HEK293T (cell line): ENCODE data around the gene SORBS1.

Source experiments
- CTCF ChIA-PET: fragments of 350-600 bp; formaldehyde crosslinking; extraction: SDS; loops from one replicate; lab custom pipeline; 2021; ENCODE audit warnings: antibody characterized with exemption, inconsistent platforms; lab: Yijun Ruan, JAX
- POLR2A ChIA-PET: fragments of 350-600 bp; formaldehyde crosslinking; extraction: SDS; loops from one replicate; lab custom pipeline; 2020; ENCODE audit warnings: antibody characterized with exemption, inconsistent platforms; lab: Yijun Ruan, JAX
- DNase-seq: peaks from one replicate; pipeline ENCODE4 v3.0.0; 2012; ENCODE audit warnings: mixed read lengths; ENCODE audit errors: extremely low spot score
- ARNT ChIP-seq: fragments of 450-650 bp; IDR thresholded peaks from 2 replicates; pipeline ENCODE4 v1.6.1; 2017; ENCODE audit warnings: mild to moderate bottlenecking
- BHLHE40 ChIP-seq: fragments of 450-650 bp; IDR thresholded peaks from 2 replicates; pipeline ENCODE4 v1.6.1; 2016; ENCODE audit warnings: mild to moderate bottlenecking, moderate library complexity, borderline replicate concordance
- CTBP1 ChIP-seq: fragments of 450-650 bp; IDR thresholded peaks from 2 replicates; pipeline ENCODE4 v1.6.1; 2016; ENCODE audit warnings: borderline replicate concordance
- ELF4 ChIP-seq: fragments of 450-650 bp; IDR thresholded peaks from 2 replicates; pipeline ENCODE4 v1.6.1; 2017; ENCODE audit warnings: antibody characterized with exemption
- FOXA1 ChIP-seq: fragments of 450-650 bp; IDR thresholded peaks from 2 replicates; pipeline ENCODE4 v1.6.1; 2016; ENCODE audit warnings: mild to moderate bottlenecking
- FOXK2 ChIP-seq: fragments of 450-650 bp; IDR thresholded peaks from 2 replicates; pipeline ENCODE4 v1.6.1; 2016; ENCODE audit warnings: mild to moderate bottlenecking
- FOXM1 ChIP-seq: fragments of 450-650 bp; IDR thresholded peaks from 2 replicates; pipeline ENCODE4 v1.6.1; 2017; ENCODE audit warnings: mild to moderate bottlenecking, borderline replicate concordance
- HDGF ChIP-seq: fragments of 450-650 bp; IDR thresholded peaks from 2 replicates; pipeline ENCODE4 v1.6.1; 2017; ENCODE audit warnings: antibody characterized with exemption, borderline replicate concordance
- L3MBTL2 ChIP-seq: fragments of 450-650 bp; conservative IDR thresholded peaks from 2 replicates; pipeline ENCODE4 v1.6.1; 2016; ENCODE audit warnings: mild to moderate bottlenecking
- LEF1 ChIP-seq: fragments of 450-650 bp; IDR thresholded peaks from 2 replicates; pipeline ENCODE4 v1.6.1; 2017; ENCODE audit warnings: mild to moderate bottlenecking, borderline replicate concordance
- NFRKB ChIP-seq: fragments of 450-650 bp; IDR thresholded peaks from 2 replicates; pipeline ENCODE4 v1.6.1; 2016; ENCODE audit warnings: mild to moderate bottlenecking, moderate library complexity
- SP1 ChIP-seq: fragments of 450-650 bp; IDR thresholded peaks from 2 replicates; pipeline ENCODE4 v1.6.1; 2017
- SUZ12 ChIP-seq: fragments of 450-650 bp; IDR thresholded peaks from 2 replicates; pipeline ENCODE4 v1.6.1; 2016; ENCODE audit warnings: mild to moderate bottlenecking
- TARDBP ChIP-seq: fragments of 450-650 bp; IDR thresholded peaks from 2 replicates; pipeline ENCODE4 v1.6.1; 2016
- ZNF384 ChIP-seq: fragments of 450-650 bp; IDR thresholded peaks from 2 replicates; pipeline ENCODE4 v1.6.1; 2016
- TF ChIP-seq, protein P1 (sequence below): fragments of 450-650 bp; IDR thresholded peaks from 2 replicates; pipeline ENCODE4 v1.6.1; 2016

The SORBS1 gene

DNA sequence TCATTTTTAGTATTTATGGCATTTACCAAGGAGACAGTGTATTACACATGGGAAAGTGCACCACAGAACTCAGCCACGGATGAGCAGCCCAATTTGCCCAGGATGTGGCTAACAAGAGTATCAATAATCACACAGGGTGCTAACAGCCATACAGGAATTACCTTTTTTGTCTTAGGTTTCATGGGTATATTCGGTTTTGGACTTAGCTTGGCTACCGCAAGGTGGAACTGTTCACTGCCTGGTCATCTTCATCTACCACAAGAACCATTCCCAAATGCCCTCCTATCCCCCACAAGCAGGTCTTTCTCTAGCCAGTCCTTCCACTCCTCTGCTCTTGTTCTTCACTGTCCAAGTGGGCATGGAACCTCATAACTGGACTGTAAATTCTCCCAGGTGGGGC is 276.4 kb downstream of the SORBS1 start:
- POLR2A ChIA-PET, result no interaction called here
- no peak for DNase-seq
- TF ChIP-seq BHLHE40 (no peak), FOXA1 (no peak), ZNF384 (no peak), SP1 (no peak), SUZ12 (no peak), TARDBP (no peak), LEF1 (no peak), NFRKB (no peak)
- TF ChIP-seq, protein P1, sequence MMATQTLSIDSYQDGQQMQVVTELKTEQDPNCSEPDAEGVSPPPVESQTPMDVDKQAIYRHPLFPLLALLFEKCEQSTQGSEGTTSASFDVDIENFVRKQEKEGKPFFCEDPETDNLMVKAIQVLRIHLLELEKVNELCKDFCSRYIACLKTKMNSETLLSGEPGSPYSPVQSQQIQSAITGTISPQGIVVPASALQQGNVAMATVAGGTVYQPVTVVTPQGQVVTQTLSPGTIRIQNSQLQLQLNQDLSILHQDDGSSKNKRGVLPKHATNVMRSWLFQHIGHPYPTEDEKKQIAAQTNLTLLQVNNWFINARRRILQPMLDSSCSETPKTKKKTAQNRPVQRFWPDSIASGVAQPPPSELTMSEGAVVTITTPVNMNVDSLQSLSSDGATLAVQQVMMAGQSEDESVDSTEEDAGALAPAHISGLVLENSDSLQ, result no peak
- CTCF ChIA-PET, result no interaction called here

DNA sequence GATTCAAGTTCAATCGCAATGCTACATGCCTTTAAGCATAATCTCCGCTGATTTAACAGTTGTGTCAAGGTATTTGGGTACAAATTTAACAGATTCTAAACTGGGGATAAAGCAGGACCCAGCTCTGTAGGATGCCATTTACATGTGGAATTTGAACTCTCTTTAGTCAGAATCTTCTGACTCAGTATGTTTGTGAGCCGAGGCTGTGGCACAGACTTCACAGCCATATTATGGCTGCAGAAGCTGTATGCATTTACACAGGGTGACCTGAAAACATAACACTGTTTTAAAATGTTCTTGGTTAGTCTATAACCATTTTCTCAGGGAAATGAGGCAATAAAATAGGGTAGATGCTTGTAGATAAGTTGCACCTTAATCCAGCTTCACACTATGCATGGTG is 279.1 kb downstream of the SORBS1 start:
- POLR2A ChIA-PET, result interaction anchor here (1.0 kb wide), 1 partner anchor 13 kb away, joined by 3 read pairs; no protein-coding TSS in a partner anchor
- CTCF ChIA-PET, result no interaction called here
- DNase-seq, result no peak
- TF ChIP-seq FOXM1 (no peak), LEF1 (no peak), L3MBTL2 (no peak), SUZ12 (no peak), ZNF384 (no peak), ELF4 (no peak), TARDBP (no peak), FOXA1 (no peak), ARNT (no peak), SP1 (no peak), BHLHE40 (no peak), HDGF (no peak), FOXK2 (no peak), CTBP1 (no peak), NFRKB (no peak)
- TF ChIP-seq, protein P1, result no peak

DNA sequence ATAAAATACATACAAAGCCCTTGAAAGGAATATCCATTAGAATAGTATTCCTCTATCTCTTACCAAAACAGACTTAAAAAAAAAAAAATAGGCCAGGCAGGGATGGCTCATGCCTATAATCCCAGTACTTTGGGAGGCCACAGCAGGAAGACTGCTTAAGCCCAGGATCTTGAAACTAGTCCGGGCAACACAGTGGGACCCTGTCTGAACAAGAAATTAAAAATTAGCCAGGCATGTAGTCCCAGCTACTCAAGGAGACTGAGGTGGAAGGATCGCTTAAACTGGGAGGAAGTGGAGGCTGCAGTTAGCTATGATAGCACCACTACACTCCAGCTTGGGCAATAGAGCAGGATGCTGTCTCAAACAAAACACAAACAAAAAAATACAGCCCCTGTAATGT is 280.0 kb downstream of the SORBS1 start:
- TF ChIP-seq TARDBP (no peak), FOXA1 (no peak), HDGF (no peak), ZNF384 (no peak), ARNT (no peak), ELF4 (no peak), FOXK2 (no peak), SP1 (no peak), LEF1 (no peak), CTBP1 (no peak), FOXM1 (no peak), L3MBTL2 (no peak), BHLHE40 (no peak), SUZ12 (no peak), NFRKB (no peak)
- TF ChIP-seq, protein P1, result no peak
- ChIA-PET POLR2A (no interaction called here), CTCF (no interaction called here)

DNA sequence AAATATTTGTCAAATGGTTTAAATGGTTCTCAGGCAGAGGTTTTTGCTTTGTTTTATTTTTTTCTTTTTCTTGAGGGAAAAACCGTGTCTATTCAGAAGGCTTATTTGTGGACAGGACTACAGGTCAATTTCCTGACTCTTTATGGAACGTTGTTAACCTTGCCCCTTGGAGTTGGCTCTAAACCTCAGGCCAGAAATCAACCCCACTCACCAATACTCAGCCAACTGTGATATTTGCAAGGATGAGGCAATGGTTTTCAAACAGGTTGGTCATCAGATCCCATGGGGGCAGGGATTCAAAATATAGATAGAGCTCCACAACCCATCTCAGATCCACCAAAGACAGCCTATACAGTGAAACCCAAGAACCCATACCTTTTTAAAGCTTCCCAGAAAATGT is 280.5 kb downstream of the SORBS1 start:
- ChIA-PET CTCF (no interaction called here), POLR2A (no interaction called here)
- TF ChIP-seq ELF4 (no peak), ARNT (no peak), TARDBP (no peak), SP1 (no peak), FOXA1 (no peak), CTBP1 (no peak)
- TF ChIP-seq, protein P1, result no peak
- no peak for DNase-seq

More for the DNA sequence above, 280.0 kb downstream of the SORBS1 start:
- no peak for DNase-seq

DNA sequence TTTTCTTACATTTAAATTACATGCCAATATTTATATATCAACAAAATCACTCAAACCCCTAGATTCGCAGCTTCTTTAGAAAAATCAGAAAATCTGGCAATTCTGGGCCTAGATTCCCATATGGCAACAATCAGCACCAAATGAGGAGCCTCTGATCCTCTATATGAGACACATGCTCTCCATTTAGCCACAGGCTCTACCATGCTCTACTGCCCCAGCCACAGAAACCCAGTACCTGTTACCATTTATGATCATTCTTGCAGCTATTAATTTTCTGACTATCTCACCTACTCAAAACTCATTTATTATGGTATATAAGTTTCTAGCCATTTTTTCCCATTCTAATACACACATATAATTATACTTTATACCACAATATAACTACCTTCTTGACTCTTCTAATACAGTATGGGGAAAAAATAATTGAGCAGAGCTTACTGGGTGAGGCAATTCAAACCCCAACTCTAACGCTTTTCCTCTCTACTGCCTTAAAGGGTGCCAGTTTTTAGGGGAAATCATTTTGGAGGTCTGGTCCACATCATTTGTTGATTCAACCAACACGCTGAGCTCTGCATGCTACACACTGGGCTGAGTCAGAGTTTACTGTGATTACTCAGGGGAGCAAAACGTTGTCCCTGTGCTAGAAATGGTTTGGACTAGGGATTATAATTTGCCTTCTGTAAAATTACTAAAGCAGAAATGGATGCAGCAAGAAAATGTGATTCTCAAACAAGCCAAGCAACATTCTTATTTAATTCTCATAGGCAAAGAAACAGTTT is 281.9 kb downstream of the SORBS1 start:
- no peak for TF ChIP-seq SP1
- TF ChIP-seq, protein P1, result no peak
- no peak for TF ChIP-seq ZNF384
- no peak for TF ChIP-seq FOXK2
- no peak for TF ChIP-seq L3MBTL2
- TF ChIP-seq HDGF, result no peak
- no peak for TF ChIP-seq SUZ12
- TF ChIP-seq BHLHE40, result no peak
- no peak for TF ChIP-seq NFRKB
- no peak for TF ChIP-seq CTBP1
- no peak for TF ChIP-seq LEF1
- no peak for TF ChIP-seq ARNT
- no peak for TF ChIP-seq ELF4
- TF ChIP-seq FOXM1, result no peak
- no peak for TF ChIP-seq TARDBP
- TF ChIP-seq FOXA1, result no peak
- CTCF ChIA-PET, result interaction anchor here (0.7 kb wide), 1 partner anchor 15 kb away, joined by 5 read pairs; no protein-coding TSS in a partner anchor
- DNase-seq, result no peak
- POLR2A ChIA-PET, result no interaction called here
